Neuronal stem cell (in vitro differentiated cells): ENCODE results near the gene VWA8.
"Not testable (repeated sequence)": the region's sequence is repeated elsewhere in the genome, so short reads cannot be mapped to it uniquely, and the experiment has no call there.

Experiments used
- DNase-seq: peaks from one replicate; pipeline ENCODE4 v3.0.0-alpha.2; 2013; ENCODE audit warnings: low spot score
- H2AFZ ChIP-seq: one replicate; pipeline ENCODE4 v1.6.1; 2013; ENCODE audit warnings: mild to moderate bottlenecking, low read length, inconsistent platforms
- H2AK5ac ChIP-seq: 2 replicates; pipeline ENCODE4 v1.6.1; 2013; ENCODE audit warnings: low read depth, mild to moderate bottlenecking, inconsistent platforms, low read length, moderate library complexity, mixed read lengths
- H2BK120ac ChIP-seq: 2 replicates; pipeline ENCODE4 v1.6.1; 2013; ENCODE audit warnings: low read depth, mild to moderate bottlenecking, inconsistent platforms, low read length, moderate library complexity, mixed read lengths
- H2BK12ac ChIP-seq: one replicate; pipeline ENCODE4 v1.6.1; 2013; ENCODE audit warnings: low read length, inconsistent platforms
- H2BK15ac ChIP-seq: 2 replicates; pipeline ENCODE4 v1.6.1; 2013; ENCODE audit warnings: mild to moderate bottlenecking, low read length, inconsistent platforms, mixed read lengths
- H2BK5ac ChIP-seq: one replicate; pipeline ENCODE4 v1.6.1; 2013; ENCODE audit warnings: inconsistent platforms, mild to moderate bottlenecking, low read length, moderate library complexity
- H3K14ac ChIP-seq: one replicate; pipeline ENCODE4 v1.6.1; 2013; ENCODE audit warnings: low read length, inconsistent platforms
- H3K18ac ChIP-seq: 2 replicates; pipeline ENCODE4 v1.6.1; 2013; ENCODE audit warnings: low read length, inconsistent platforms
- H3K23ac ChIP-seq: 2 replicates; pipeline ENCODE4 v1.6.1; 2013; ENCODE audit warnings: low read depth, mild to moderate bottlenecking, mixed read lengths, low read length, inconsistent platforms; ENCODE audit not compliant: poor library complexity
- H3K27ac ChIP-seq: replicated peaks from 3 replicates; pipeline ENCODE4 v1.5.1; 2013; ENCODE audit warnings: low read length, inconsistent platforms
- H3K27me3 ChIP-seq, 3 experiments: 2 replicates each; pipeline ENCODE4 v1.6.1; 2013; ENCODE audit warnings: low read length in 3 of 3, mild to moderate bottlenecking in 2 of 3, inconsistent platforms in 1 of 3, low read depth in 1 of 3, mixed read lengths in 1 of 3, moderate library complexity in 1 of 3; ENCODE audit not compliant: control insufficient read depth in 3 of 3, insufficient read depth in 3 of 3
- H3K36me3 ChIP-seq, 2 donors: replicated peaks in 1 of 2; 2 replicates each; pipeline ENCODE4 v1.6.1; 2013; ENCODE audit warnings: low read length in 2 of 2; ENCODE audit not compliant: control insufficient read depth in 2 of 2, insufficient read depth in 2 of 2
- H3K4ac ChIP-seq: 2 replicates; pipeline ENCODE4 v1.6.1; 2013; ENCODE audit warnings: inconsistent platforms, mild to moderate bottlenecking, low read length, moderate library complexity
- H3K4me1 ChIP-seq, 2 donors: 1 replicate in 1 of 2; 2 replicates in 1 of 2; pipeline ENCODE4 v1.6.1; 2013; ENCODE audit warnings: low read length in 2 of 2, low read depth in 1 of 2; ENCODE audit not compliant: control insufficient read depth in 2 of 2, insufficient read depth in 1 of 2
- H3K4me2 ChIP-seq: one replicate; pipeline ENCODE4 v1.6.1; 2013; ENCODE audit warnings: mild to moderate bottlenecking, low read length, inconsistent platforms; ENCODE audit not compliant: insufficient read depth, poor library complexity, severe bottlenecking
- H3K4me3 ChIP-seq, 2 donors: 2 replicates each; pipeline ENCODE4 v1.5.1; 2013; ENCODE audit warnings: low read length in 2 of 2, mild to moderate bottlenecking in 2 of 2, inconsistent platforms in 1 of 2, moderate library complexity in 1 of 2
- H3K79me1 ChIP-seq: one replicate; pipeline ENCODE4 v1.6.1; 2013; ENCODE audit warnings: low read depth, mild to moderate bottlenecking, inconsistent platforms, low read length, moderate library complexity
- H3K9ac ChIP-seq: one replicate; pipeline ENCODE4 v1.6.1; 2013; ENCODE audit warnings: mild to moderate bottlenecking, low read depth, low read length, inconsistent platforms; ENCODE audit not compliant: poor library complexity
- H3K9me3 ChIP-seq, 2 donors: replicated peaks in 1 of 2; 2 replicates each; pipeline versions ENCODE3 to v1.6.1; 2013; ENCODE audit warnings: low read length in 2 of 2, mild to moderate bottlenecking in 2 of 2, inconsistent platforms in 1 of 2, low read depth in 1 of 2, mixed read lengths in 1 of 2, moderate library complexity in 1 of 2; ENCODE audit not compliant: control insufficient read depth in 2 of 2, insufficient read depth in 1 of 2
- H4K8ac ChIP-seq: one replicate; pipeline ENCODE4 v1.6.1; 2013; ENCODE audit warnings: low read depth, mild to moderate bottlenecking, inconsistent platforms, low read length, moderate library complexity
- H4K91ac ChIP-seq: one replicate; pipeline ENCODE4 v1.6.1; 2013; ENCODE audit warnings: low read length, low read depth, mild to moderate bottlenecking, inconsistent platforms; ENCODE audit not compliant: poor library complexity
- WGBS, 2 donors: extraction: QIAGEN DNeasy Blood & Tissue Kit; methylation state at CpG; one replicate each; pipeline ENCODE4 v1.1.7; 2013; ENCODE audit warnings: missing lambda C conversion rate in 2 of 2, mixed read lengths in 1 of 2; ENCODE audit not compliant: insufficient read length in 2 of 2, insufficient replicate concordance in 1 of 2; ENCODE audit errors: extremely low coverage in 2 of 2; 5-methylcytosine and 5-hydroxymethylcytosine counted together

VWA8 gene

DNA sequence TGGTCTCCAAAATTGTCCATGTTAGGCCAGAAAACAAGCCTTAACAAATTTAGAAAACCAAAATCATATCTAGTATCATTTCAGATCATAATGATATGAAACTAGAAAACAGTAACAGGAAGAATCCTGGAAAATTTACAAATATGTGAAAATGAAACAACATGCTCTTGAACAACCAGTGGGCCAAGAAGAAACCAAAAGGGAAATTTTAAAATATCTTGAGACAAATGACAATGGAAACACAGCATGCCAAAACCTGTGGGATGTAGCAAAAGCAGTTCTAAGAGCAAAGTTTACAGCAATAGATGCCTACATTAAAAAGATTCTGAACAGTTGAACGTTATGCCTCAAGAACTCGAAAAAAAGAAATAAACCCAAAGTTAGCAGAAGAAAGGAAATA lies 32.6 kb downstream of the VWA8 start:
- Histone ChIP-seq H2BK12ac (no peak overlapping the region), H2AK5ac (no peak overlapping the region), H3K27ac (no peak overlapping the region), H3K23ac (no peak overlapping the region), H3K27me3 (no peaks in the 10 kb centered on the region), H3K4me3 (no peak overlapping the region), H2AFZ (no peak overlapping the region), H3K18ac (no peak overlapping the region), H3K36me3 (no peaks in the 10 kb centered on the region), H3K79me1 (no peaks in the 10 kb centered on the region), H2BK15ac (no peak overlapping the region), H2BK5ac (no peak overlapping the region), H4K91ac (no peak overlapping the region), H2BK120ac (no peak overlapping the region), H3K9ac (no peak overlapping the region), H3K4me2 (no peak overlapping the region), H3K4ac (no peak overlapping the region), H3K14ac (no peak overlapping the region), H3K9me3 (peaks cover 5 to 16% of the 10 kb centered on the region in 2 donors), H3K4me1 (no peaks in the 10 kb centered on the region), H4K8ac (no peak overlapping the region)
- DNase-seq: no peak
- WGBS, 2 donors: no CpG with 5 or more reads among the region's 2 CpGs

GRCh38 chr13:41925014-41925413 lies 35.9 kb downstream of the VWA8 start:
- no CpG with 5 or more reads among the region's 2 CpGs for WGBS, 2 donors
- Histone ChIP-seq H2AK5ac (no peak overlapping the region), H3K27ac (no peak overlapping the region), H3K18ac (no peak overlapping the region), H2BK15ac (no peak overlapping the region), H3K14ac (no peak overlapping the region), H3K79me1 (no peaks in the 10 kb centered on the region), H3K4me1 (no peaks in the 10 kb centered on the region), H2BK12ac (no peak overlapping the region), H2BK5ac (no peak overlapping the region), H3K9ac (no peak overlapping the region), H3K23ac (no peak overlapping the region), H2BK120ac (no peak overlapping the region), H3K4me3 (no peak overlapping the region), H2AFZ (no peak overlapping the region), H3K4ac (no peak overlapping the region), H4K91ac (no peak overlapping the region), H3K4me2 (no peak overlapping the region), H4K8ac (no peak overlapping the region), H3K9me3 (peaks cover 5 to 17% of the 10 kb centered on the region in 2 donors), H3K27me3 (no peaks in the 10 kb centered on the region), H3K36me3 (no peaks in the 10 kb centered on the region)
- DNase-seq: no peak

- H2BK120ac ChIP-seq, H4K8ac ChIP-seq, H3K14ac ChIP-seq, H2BK5ac ChIP-seq, H3K4me2 ChIP-seq, H3K27ac ChIP-seq, H3K4me1 ChIP-seq, H4K91ac ChIP-seq, H3K4ac ChIP-seq, H3K79me1 ChIP-seq, H2BK15ac ChIP-seq, H3K9ac ChIP-seq, H2AK5ac ChIP-seq, H2BK12ac ChIP-seq, H3K27me3 ChIP-seq, H3K4me3 ChIP-seq, H3K23ac ChIP-seq, H3K36me3 ChIP-seq, H3K18ac ChIP-seq, DNase-seq, H2AFZ ChIP-seq: not testable (repeated sequence)
- peaks cover 5 to 17% of the 10 kb centered on the region in 2 donors for H3K9me3 ChIP-seq
- WGBS, 2 donors: no CpG with 5 or more reads among the region's 4 CpGs
Measured at GRCh38 chr13:41922894-41923293, 38.0 kb downstream of the VWA8 start.

- Histone ChIP-seq H2BK120ac (no peak overlapping the region), H3K9me3 (peaks cover 3 to 7% of the 10 kb centered on the region in 2 donors), H3K14ac (peak overlapping the region; percentile 25), H3K4ac (no peak overlapping the region), H3K18ac (no peak overlapping the region), H2BK5ac (no peak overlapping the region), H3K23ac (peak overlapping the region; percentile 26), H2BK15ac (no peak overlapping the region), H4K8ac (no peak overlapping the region), H3K4me3 (no peak overlapping the region), H2BK12ac (no peak overlapping the region), H2AK5ac (no peak overlapping the region), H2AFZ (no peak overlapping the region), H3K27me3 (no peaks in the 10 kb centered on the region), H3K4me2 (no peak overlapping the region), H3K4me1 (peaks cover 0 to 2% of the 10 kb centered on the region in 2 donors), H3K27ac (no peak overlapping the region), H4K91ac (no peak overlapping the region), H3K9ac (no peak overlapping the region), H3K36me3 (no peaks in the 10 kb centered on the region), H3K79me1 (no peaks in the 10 kb centered on the region)
- no CpG with 5 or more reads among the region's 5 CpGs for WGBS, 2 donors
- no peak for DNase-seq
Measured at GRCh38 chr13:41919741-41920487, 41.0 kb downstream of the VWA8 start.
